Kidney capillary endothelial cell (primary cell): ENCODE data around the gene FILIP1L.
"Not testable (repeated sequence)": the region's sequence is repeated elsewhere in the genome, so short reads cannot be mapped to it uniquely, and the experiment has no call there.

Experiments used
- DNase-seq: peaks from one replicate; pipeline ENCODE4 v3.0.0-alpha.2; 2018; ENCODE audit warnings: low spot score

The FILIP1L gene

DNA sequence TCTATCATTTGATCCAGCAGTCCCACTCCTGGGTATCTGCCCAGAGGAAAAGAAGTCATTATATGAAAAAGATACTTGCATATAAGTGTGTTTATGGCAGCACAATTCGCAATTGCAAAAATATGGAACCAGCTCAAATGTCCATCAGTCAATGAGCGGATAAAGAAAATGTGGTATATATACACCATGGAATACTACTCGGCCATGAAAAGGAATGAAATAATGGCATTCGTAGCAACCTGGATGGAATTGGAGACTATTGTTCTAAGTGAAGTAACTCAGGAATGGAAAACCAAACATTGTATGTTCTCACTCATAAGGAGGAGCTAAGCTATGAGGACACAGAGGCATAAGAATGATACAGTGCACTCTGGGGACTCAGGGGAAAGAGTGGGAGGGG, 272.4 kb downstream of the FILIP1L start:
- not testable (repeated sequence) for DNase-seq

DNA sequence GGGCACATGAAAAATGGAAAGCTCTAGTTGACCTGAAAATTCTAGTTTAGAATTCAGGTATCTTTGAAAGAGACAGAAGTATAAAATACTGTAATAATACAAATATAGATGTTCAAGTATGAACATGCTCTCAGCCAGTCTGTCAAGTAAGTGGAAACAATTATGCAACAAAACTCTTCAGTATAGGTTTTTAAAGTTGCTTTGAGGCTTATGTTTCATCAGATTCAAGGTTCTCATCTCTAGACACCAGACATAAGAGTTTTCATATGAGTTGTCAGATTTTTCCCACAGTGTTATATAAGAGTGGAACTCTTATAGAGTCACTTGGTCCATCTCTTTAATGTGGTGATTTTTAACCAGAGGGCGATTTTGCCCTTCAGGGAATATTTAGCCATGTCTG, 274.7 kb downstream of the FILIP1L start:
- DNase-seq = no peak

DNA sequence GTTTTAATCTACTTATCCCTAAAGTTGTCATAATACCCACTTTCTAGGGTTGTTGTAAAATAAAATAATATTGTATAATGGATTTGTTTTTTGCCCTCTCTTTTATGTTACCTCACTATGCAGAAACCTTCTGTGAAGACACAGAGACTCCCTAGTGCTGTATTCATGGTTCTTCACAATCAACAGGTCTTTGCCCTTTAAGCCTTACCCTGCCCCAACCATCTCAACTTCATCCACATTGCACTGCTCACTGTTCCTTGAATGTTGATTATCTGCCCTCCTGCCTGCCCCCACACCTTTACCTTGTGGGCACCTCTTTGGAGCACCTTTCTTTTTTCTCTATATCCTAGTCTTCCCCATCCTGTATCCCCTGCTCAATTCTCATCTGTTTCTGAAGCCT, 275.5 kb downstream of the FILIP1L start:
- no peak for DNase-seq

DNA sequence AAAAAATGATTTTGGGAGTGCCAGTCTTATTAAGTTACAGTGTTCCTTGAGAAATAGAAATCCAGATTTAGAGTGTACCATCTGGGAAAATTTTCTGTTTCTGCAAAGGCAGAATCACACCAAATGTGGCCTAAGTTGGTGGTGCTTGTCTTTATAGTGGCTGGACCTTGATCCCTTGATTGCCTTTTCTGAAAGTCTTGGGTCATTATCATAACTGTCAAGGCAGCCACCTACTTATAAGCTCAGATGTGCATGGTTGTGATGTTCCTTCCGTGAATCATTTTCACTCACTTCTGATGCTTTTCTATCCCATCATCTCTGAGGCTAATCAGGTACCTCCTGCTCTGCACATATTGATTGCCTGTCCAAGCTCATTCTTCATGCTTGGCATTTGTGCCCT, 276.6 kb downstream of the FILIP1L start:
- DNase-seq = no peak

DNA sequence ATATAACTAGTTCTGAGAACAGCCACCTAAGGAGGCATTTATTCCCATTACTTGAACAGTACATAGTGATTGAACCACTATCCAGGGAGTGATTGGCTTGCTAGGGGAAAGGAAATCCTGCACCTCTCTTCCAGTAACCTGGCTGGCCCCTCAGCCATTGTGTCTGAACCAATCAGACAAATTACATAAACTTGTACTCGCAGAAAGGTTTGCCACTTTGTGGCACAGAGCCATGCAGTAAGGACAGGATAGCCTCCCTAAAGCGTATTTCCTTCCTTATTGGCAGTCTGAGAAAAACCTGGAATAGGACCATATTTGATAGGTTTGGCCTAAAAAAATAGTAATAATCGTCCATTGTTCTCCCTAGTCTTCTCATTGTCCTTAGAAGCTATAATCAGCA, 277.6 kb downstream of the FILIP1L start:
- DNase-seq = no peak

DNA sequence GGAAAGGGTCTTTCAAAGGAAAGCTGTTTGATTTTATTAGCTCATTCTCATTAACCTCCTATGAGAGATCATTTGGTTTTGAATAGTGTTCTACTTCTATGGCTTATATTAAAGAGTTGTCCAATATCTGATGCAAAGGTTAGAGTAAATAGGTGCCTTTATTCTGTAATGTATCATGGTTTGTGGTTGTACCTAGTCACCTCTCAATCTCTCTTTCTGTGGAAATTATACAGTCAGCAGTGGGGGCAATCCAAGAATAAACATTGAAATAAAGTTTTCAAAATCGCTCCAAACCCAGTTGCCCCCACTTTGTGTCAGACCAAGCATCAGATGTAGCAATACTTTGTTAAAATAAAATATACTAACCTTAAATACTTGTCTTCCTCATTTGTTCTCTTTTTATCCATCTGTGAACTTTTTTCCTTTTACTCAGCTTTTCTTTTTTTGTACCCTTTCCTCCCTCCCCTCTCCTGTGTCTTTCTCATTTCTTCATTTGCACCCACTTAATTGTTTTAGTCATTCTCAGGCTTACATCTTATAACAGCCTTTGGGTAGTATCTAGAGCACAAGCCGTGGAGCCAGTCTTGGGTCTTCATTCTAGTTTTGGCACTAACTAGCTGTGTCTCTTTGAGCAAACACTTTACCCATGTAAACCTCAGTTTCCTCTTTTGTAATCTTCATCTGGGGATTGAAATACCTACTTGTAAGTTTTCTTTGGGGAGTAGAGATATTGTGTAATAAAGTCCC, 279.9 kb downstream of the FILIP1L start:
- DNase-seq = no peak

DNA sequence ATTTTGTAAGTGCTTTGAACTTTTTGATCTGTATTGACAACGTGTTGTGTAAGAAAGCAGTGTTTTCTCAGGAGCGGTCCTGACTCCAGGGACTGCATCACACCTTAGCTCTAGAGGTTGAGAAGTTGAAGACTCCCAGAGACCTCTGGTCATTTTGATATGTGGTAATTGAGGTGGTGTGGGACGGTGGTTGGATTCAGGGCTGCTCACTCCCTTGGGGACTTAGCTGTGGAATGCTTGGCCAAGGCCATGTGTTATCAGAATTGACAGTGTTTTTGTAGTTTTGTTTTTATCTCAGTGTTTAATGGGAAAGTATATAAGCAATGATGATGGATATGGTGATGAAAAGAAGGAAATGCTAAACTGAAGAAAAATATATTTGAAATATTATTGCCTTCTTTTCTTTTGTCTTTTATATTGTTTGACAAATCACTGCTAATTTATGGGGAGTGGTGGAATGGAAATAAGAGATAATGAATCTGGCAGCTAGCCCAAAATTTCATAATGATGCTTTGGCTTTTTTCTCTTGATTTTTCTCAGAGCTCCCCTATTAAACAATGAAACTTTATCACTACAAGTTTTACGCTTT, 280.6 kb downstream of the FILIP1L start:
- DNase-seq = no peak

DNA sequence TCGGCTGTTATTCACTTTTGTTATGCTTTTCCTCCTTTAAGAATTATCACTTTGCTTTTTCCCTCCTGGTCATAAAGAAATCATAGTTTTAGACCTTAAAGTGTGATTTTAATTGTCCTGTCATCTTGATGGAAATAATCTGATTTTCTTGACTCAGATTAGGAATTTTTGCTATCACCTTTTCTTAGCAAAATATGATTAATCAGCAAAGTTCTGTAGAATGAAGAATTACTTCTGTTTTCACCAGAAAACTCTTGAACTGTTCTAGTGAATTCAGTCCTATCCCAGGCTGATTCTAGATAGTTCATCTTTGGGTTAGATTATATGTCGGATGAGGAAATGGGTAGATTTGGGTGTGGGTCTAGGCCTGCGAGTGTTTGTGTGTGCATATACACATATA, 284.5 kb downstream of the FILIP1L start:
- no peak for DNase-seq

DNA sequence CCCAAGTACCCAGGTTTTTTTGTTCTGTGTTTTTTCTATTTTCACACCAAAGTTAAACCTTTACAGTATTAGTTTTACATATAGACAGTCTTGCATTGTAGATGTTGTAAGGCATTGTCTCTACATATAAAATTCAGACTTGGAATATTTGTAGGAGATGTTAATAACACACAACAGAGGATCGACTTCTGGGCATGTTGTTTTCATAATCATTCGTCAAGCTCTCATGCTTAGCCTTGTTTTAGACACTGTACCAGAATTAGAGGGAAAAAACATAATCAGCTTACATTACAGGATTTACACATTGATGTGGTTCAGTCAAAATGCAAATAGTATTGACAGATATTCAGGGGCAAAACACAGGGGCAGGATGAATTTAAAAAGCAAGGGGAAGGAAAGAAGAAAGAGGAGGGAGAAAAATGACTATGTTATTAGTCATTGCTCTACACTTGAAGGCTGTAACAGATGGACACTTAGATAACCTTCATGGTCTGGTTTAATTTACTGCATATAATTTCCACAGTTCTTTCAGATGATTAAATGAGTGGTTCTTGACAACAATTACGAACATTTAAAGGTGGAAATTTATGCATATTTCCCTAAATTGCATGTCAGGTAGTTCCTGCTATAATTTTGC, 289.2 kb downstream of the FILIP1L start:
- peak; percentile 40 for DNase-seq

DNA sequence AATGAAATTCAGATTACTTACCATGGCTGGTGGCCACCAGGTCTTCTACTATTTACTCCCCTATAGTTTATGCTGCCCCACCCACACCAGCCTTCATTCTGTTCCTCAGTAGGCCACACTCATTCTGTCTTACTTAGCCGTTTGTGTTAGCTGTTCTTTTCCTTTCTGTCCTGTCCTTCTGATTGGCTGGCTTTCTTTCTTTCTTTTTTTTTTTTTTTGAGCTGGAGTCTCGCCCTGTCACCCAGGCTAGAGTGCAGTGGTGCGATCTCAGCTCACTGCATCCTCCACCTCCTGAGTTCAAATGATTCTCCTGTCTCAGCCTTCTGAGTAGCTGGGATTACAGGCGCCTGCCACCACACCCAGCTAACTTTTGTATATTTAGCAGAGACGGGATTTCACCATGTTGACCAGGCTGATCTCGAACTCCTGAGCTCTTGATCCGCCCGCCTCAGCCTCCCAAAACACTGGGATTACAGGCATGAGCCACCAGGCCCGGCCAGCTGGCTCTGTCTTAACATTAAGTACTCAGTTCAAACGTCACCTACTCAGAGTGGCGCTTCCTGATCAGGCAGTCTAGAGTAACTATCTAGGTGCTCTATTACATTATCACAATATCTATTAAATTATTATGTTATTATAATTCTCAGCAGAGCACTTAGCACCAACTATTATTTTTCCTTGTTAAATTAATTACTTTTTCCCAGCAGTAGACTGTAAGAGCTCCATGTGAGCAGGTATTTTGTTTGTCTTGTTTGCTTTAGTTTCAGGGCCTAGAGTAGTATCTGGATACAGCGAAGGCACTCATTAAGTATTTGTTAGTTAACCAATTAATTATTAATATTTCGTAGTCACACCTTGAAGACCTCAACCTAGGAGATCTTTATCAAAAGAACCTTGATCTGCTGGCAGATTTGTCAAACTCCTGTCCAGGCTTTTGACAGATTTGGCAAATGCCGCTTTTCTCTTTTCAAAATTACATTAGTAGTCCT, 290.3 kb downstream of the FILIP1L start:
- DNase-seq = no peak

DNA sequence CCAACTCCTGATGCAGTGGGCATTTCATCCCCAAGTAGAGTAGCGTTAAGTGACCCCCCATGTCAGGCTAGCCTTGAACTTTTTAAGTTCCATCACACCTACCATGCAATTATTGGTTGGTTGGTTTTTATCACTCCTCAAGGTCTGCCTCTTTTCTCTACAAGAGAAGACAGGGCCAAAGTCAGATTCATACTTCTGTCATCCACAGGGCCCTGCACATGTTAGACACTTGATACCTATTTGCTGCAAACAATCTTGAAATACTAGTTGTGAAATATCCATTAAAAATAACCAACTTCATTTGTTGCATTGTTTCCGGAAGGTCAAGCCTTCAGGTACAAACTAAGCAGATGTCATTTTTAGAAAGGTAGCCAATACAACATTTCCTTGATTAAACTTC, 295.5 kb downstream of the FILIP1L start:
- no peak for DNase-seq

DNA sequence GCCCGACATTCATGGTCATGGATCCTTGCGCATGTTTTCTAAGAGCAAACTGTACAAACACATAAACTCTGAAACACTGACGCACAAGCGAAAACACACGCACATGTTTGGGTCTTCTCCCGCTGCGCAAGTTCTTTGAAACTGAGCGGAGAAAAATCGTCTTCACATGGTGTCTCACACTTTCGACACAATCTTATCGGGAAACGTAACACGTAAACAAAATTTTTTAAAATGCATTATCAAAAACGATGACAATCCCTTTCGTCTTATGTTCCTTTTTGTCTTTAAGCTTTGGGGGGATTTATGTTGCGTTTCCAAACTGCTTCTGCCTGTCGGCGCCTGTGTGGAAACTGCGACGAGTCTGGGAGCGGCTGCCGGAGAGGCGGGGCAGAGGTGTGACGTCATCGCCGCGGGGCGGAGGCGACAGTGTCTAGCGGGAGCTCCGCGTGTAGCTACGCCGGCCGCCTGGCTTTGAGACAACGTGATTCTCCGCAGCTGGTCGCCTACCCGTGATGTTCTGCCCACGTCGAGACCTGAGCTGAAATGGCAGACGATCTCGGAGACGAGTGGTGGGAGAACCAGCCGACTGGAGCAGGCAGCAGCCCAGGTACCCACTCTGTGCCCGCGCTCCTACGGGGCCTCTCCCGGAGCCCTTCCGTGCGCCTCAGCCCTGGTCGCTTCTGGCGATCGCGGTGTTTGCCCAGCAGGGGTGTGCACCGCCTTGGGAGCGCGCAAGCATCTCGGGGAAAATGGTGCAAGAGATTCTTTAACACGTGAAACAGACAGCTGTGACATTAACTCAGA, 296.7 kb downstream of the FILIP1L start, which contains the start of gene CMSS1:
TSS of gene CMSS1 (plus strand) at position 426 of the 804 bp plus-strand sequence.
- DNase-seq = peak; percentile 92

DNA sequence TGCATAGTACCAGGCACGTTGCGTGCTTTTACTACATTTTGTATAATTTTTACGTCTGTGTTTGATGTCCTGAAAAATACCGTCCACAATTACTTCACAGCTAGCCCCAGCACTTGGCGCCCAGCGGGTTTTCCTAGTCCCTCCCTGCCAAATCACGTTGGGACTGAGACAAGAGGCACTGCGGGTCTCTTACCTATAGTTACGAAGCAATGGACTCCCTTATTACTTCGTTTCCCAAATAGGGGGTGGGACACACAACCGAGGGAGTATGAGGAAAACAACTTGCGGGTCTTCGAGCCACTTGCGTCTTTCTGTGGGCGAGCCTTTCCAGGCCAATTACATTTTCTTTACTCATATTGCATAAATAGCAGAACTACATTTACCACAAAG, 297.3 kb downstream of the FILIP1L start:
- no peak for DNase-seq

DNA sequence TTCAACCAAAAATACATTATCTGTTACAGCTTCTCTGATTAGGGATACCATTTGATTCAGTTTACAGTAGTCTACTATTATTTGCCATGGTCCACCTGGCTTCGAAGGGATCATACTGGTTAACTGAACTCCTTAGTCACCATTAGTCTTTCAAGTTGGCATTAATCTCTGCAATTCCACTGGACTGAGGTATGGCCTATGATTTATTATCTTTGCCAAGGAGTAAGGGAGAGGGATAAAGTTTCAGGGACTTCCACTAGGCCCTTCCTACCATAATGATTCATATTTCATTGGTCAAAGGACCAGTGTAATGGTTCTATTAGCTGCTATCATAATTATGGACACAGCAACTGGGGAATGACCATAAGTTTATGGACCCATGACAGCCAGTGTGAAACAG, 303.9 kb downstream of the FILIP1L start:
- DNase-seq = no peak

DNA sequence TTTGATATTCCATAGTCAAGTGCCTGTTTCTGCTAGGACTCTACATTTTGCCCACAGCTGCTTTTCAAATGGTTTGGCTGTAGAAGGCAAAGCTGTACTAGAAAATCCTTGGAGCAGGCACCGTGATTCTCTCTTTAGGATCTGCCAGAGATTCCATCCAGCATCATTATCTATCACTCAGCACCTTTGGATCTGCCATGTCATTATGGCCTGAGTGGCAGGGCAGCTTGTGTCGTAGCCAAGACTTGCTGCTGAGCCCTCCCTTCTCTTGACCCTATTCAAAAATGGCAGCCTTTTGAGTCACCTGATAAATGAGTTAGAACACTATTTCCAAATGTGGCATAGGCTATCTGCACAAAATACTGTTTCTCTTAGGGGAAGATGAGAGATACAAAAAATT, 304.7 kb downstream of the FILIP1L start:
- DNase-seq = no peak

DNA sequence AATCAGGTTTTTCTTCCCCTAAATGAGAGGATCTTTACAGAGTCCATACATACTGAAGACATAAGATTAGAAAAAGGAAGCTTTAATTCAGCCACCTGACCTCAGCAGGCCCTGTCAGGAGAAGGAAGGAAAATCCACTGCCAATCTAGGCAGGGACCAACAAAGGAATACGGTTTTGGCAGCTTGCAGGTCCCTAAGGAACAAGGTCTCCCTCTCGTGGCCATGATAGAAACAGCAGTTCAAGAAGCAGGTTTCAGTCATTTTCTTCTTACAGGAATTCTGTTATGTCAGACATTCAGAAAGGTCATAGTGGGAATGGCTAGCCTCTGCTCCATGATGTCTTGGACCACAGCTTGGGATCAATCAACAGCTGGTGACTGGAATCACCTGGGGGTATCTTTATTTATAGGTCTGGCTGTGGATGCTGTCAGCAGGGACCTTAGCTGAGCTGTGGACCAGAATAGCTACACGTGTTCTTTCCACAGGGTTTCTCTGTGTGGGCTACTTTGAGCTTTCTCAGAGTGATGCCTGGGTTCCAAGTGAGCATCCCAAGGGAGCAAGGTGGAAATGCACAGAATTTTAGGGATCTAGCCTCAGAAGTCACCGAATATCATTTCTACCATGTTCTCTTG, 306.0 kb downstream of the FILIP1L start:
- DNase-seq = peak; percentile 63

DNA sequence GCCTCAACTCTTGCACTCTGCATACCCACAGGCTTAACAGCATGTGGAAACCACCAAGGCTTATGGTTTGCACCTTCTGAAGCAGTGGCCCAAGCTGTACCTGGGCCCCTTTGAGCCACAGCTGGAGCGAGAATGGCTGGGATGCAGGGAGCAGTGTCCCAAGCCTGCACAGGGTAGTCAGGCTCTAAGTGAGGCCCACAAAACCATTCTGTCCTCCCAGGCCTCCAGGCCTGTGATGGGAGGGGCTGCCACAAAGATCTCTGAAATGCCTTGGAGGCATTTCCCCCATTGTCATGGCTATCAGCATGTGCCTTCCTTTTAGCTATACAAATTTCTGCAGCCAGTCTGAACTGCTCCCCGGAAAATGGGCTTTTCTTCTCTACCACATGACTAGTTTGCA, 309.1 kb downstream of the FILIP1L start:
- DNase-seq = no peak

DNA sequence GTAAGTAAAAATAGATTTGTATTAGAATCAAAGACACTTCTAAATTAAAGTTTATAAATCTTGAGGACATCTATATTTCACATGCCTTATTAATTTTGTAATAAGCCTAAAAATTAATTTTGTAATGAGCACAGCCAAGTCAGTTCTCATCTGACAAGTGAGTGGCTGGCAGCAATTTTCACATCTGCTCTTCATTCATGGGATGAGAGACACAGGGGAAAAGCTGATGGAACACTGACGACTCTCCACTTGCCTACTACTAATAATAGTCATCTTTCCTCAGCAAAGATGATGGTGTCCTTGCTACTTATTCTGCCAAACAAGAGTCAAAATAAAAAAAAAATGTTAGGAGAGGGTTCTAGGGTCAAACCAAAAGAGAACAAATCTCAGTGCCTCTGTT, 311.0 kb downstream of the FILIP1L start:
- DNase-seq = no peak

DNA sequence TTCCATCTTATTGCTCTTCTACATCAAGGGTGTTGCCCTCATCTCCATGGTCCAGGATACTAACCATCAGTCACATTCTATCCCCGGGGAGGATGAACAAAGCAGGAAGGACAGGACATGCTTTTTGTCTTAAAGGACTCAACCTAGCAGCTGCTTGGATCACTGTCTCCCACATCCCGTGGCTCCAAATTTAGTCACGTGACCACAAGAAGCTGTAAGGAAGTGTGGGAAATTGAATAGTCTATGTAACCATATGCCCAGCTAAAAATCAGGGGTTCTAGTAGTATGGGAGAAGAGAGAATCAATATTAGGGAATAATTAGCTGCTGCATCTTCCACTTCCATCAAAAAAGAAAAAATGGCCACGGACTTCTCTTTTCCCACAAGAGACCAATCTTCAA, 314.9 kb downstream of the FILIP1L start:
- DNase-seq = no peak

DNA sequence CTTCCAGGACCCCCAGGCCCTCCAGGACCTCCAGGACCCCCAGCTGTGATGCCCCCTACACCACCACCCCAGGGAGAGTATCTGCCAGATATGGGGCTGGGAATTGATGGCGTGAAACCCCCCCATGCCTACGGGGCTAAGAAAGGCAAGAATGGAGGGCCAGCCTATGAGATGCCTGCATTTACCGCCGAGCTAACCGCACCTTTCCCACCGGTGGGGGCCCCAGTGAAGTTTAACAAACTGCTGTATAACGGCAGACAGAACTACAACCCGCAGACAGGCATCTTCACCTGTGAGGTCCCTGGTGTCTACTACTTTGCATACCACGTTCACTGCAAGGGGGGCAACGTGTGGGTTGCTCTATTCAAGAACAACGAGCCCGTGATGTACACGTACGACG, 318.7 kb downstream of the FILIP1L start:
- DNase-seq = no peak

DNA sequence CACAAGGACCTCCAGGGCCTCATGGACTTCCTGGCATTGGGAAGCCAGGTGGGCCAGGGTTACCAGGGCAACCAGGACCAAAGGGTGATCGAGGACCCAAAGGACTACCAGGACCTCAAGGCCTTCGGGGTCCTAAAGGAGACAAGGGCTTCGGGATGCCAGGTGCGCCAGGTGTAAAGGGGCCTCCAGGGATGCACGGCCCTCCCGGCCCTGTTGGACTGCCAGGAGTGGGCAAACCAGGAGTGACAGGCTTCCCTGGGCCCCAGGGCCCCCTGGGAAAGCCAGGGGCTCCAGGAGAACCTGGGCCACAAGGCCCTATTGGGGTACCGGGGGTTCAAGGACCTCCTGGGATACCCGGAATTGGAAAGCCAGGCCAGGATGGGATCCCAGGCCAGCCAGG, 319.8 kb downstream of the FILIP1L start:
- DNase-seq = no peak
